Keratinocyte (primary cell): ENCODE measurements around the gene CTTN. TPM values are rescaled to one million over a fixed set of nuclear protein-coding genes. Genes with fewer than 3 reads are reported as not detected.

Source experiments
- DNase-seq: peaks from one replicate; pipeline ENCODE4 v3.0.0-alpha.2; 2011; ENCODE audit warnings: low read depth, missing footprints, low spot score
- FAIRE-seq: peaks from 2 replicates; lab custom pipeline; 2011; peaks lifted over from hg19 to GRCh38; lab: Jason Lieb, UNC
- H2AFZ ChIP-seq: 2 replicates; pipeline ENCODE4 v1.6.0; 2012; ENCODE audit warnings: low read length, control low read depth, inconsistent platforms; ENCODE audit not compliant: control insufficient read depth
- H3K27ac ChIP-seq: 2 replicates; pipeline ENCODE4 v1.5.1; 2011; ENCODE audit warnings: low read length; ENCODE audit not compliant: control insufficient read depth, insufficient read depth
- H3K27me3 ChIP-seq: 3 replicates; pipeline ENCODE4 v1.6.0; 2011; ENCODE audit warnings: low read length; ENCODE audit not compliant: control insufficient read depth, insufficient read depth; ENCODE audit errors: extremely low read depth
- H3K36me3 ChIP-seq, 2 experiments: 2 replicates in 1 of 2; 3 replicates in 1 of 2; pipeline ENCODE4 v1.5.1; 2011; ENCODE audit warnings: low read length in 2 of 2, mild to moderate bottlenecking in 1 of 2; ENCODE audit not compliant: control insufficient read depth in 2 of 2, insufficient read depth in 2 of 2; ENCODE audit errors: extremely low read depth in 1 of 2
- H3K4me1 ChIP-seq: 3 replicates; pipeline ENCODE4 v1.5.1; 2011; ENCODE audit warnings: low read length; ENCODE audit not compliant: control insufficient read depth, insufficient read depth; ENCODE audit errors: extremely low read depth
- H3K4me2 ChIP-seq: 3 replicates; pipeline ENCODE4 v1.6.0; 2011; ENCODE audit warnings: low read depth, low read length; ENCODE audit not compliant: control insufficient read depth, insufficient read depth; ENCODE audit errors: extremely low read depth
- H3K4me3 ChIP-seq, 3 experiments: fragments of 200-600 bp in 1 of 3; sonication (generic) in 1 of 3; 2 replicates in 2 of 3; 3 replicates in 1 of 3; pipeline ENCODE4 v1.5.1; 2011 to 2016; ENCODE audit warnings: low read length in 3 of 3, mild to moderate bottlenecking in 3 of 3, control low read depth in 2 of 3, inconsistent platforms in 1 of 3, low read depth in 1 of 3, mixed read lengths in 1 of 3, mixed run types in 1 of 3, moderate library complexity in 1 of 3; ENCODE audit not compliant: control insufficient read depth in 2 of 3, insufficient read depth in 2 of 3; ENCODE audit errors: extremely low read depth in 1 of 3
- H3K79me2 ChIP-seq: 2 replicates; pipeline ENCODE4 v1.6.0; 2012; ENCODE audit warnings: low read length; ENCODE audit not compliant: control insufficient read depth, insufficient read depth
- H3K9ac ChIP-seq: 3 replicates; pipeline ENCODE4 v1.6.0; 2011; ENCODE audit warnings: low read length; ENCODE audit not compliant: control insufficient read depth, insufficient read depth; ENCODE audit errors: extremely low read depth
- H3K9me1 ChIP-seq: 3 replicates; pipeline ENCODE4 v1.6.0; 2011; ENCODE audit warnings: low read length; ENCODE audit not compliant: control insufficient read depth, insufficient read depth; ENCODE audit errors: extremely low read depth
- H3K9me3 ChIP-seq: 2 replicates; pipeline ENCODE4 v1.5.1; 2012; ENCODE audit warnings: low read depth, low read length; ENCODE audit not compliant: control insufficient read depth
- H4K20me1 ChIP-seq: 3 replicates; pipeline ENCODE4 v1.6.0; 2011; ENCODE audit warnings: low read length; ENCODE audit not compliant: control insufficient read depth, insufficient read depth; ENCODE audit errors: extremely low read depth
- CTCF ChIP-seq, 3 experiments: IDR thresholded peaks in 1 of 3; conservative IDR thresholded peaks in 1 of 3; optimal IDR thresholded peaks in 1 of 3; 2 replicates in 2 of 3; 3 replicates in 1 of 3; pipeline versions ENCODE3 to v1.5.1; 2011; ENCODE audit warnings: low read length in 3 of 3, mild to moderate bottlenecking in 3 of 3, moderate library complexity in 2 of 3, control low read depth in 1 of 3, inconsistent platforms in 1 of 3; ENCODE audit not compliant: insufficient read depth in 2 of 3; ENCODE audit errors: extremely low read depth in 1 of 3
- EZH2 ChIP-seq: IDR thresholded peaks from one replicate; pipeline ENCODE4 v1.6.1; 2012; ENCODE audit warnings: inconsistent platforms, mild to moderate bottlenecking, low read length, moderate library complexity
- dilution Hi-C: fragments of 300-500 bp; cut with MboI; formaldehyde crosslinking; loops from one replicate; pipeline ENCODE4 v1.7.0; 2020; ENCODE audit warnings: low sequenced_read_pairs; ENCODE audit not compliant: extremely low pct_ligation_motif_present
- polyA plus RNA-seq, 5 experiments: library from polyadenylated mRNA; depleted of rRNA in 3 of 5; stranded (reverse) in 3 of 5; stranded (forward) in 1 of 5; unstranded in 1 of 5; fragments of >200 nt; gene quantifications; 1 replicate in 1 of 5; 2 replicates in 3 of 5; 3 replicates in 1 of 5; pipeline versions ENCODE4 v1.2.1 to v1.2.3, GENCODE V29; 2011 to 2012; ENCODE audit warnings: missing spikeins in 2 of 5, low read depth in 1 of 5, low replicate concordance in 1 of 5

Gene CTTN
- polyA plus RNA-seq, 1 donor (not counting 4 experiments of a cell fraction or from before 2014, with no cell fraction given) = 184 TPM

DNA sequence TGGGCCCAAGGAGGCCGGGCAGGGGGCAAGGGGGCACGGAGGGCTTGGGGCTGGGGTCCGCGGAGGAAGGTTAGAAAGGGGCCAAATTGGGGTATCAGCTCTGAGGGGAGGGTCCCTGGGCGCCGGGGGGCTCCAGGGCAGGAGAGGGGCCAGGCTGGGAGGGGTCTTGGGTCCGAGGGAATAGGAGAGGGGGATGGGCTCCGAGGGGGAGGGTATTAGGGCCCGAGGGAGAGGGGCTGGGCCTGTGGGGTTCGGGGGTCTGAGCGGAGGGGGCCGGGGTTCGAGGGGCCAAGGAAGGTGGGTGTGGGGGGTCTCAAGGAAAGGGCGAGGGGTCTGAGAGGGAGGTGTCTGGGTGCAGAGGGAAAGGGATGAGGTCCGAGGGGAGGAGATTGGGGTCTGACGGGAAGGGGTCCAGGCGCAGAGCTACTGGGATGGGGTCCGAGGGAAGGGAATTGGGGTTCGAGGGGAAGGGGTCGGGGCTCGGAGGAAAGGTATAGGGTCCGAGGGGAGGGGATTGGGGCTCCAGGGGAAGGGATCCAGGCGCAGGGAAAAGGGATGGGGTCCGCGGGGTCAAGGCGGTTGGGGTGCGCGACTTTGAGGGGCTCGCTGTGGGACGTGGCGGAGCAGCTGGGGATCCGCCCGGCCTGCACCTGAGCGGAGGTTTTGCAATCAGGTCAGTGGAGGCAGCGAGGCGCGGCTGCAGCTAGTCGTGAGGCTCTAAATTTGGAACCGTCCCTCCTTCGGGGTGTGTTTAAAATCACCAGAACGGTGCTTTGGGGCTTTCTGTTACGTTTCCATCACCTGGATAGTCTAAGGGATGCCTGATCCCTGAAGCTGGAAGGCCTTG lies 728 bp downstream of the CTTN start:
- DNase-seq (no peak), FAIRE-seq (peak; percentile 49)
- H3K9me1 ChIP-seq = peaks cover 16% of the 10 kb centered on the region
- no peaks in the 10 kb centered on the region for H3K9me3 ChIP-seq
- peak overlapping the region; percentile 98 for H3K27ac ChIP-seq
- H3K4me1 ChIP-seq = peaks cover 25% of the 10 kb centered on the region
- H3K9ac ChIP-seq = peak overlapping the region; percentile 97
- peak overlapping the region; percentile 60 to 97 (median 95) for H3K4me3 ChIP-seq
- H3K4me2 ChIP-seq = peak overlapping the region; percentile 94
- peaks cover 6 to 10% of the 10 kb centered on the region in 2 experiments for H3K36me3 ChIP-seq
- H2AFZ ChIP-seq = peak overlapping the region; percentile 66
- TF ChIP-seq EZH2 (no peak), CTCF (optimal IDR thresholded peaks at IDR 0.05 in 1 of 3, IDR thresholded peaks at IDR 0.05 in 1 of 3, conservative IDR thresholded peaks at IDR 0.05 in 1 of 3; ENCODE audit: extremely low read depth in 1 of 3, insufficient read depth in 2 of 3, low read length in 3 of 3) (no peak)
- dilution Hi-C loops = no loop called here
- H4K20me1 ChIP-seq = peaks cover 31% of the 10 kb centered on the region
- H3K79me2 ChIP-seq = peaks cover 82% of the 10 kb centered on the region
- H3K27me3 ChIP-seq = no peaks in the 10 kb centered on the region

DNA sequence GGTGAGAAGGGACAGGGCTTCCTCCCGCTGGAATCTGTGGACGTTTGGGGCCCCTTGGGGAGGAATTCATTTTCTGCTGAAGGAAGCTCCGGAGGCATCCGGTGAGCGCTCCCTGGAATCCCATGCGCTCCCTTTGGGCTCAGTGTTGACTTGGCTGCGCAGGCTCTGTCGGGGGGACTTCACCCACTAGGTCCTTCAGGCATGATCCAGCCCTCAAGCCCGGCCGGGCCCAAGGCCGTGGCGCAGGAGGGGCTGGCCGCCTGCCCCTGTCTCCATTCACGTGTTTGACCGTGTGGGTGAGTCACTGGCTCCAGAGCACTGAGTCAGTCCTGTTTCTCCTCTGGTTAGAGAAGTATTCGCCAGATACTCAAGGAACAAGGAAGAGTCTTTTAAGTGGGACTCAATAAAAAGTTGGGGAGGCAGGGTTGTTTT lies 1.4 kb downstream of the CTTN start:
- H3K4me3 ChIP-seq = peak overlapping the region; percentile 60 to 97 (median 95)
- no peaks in the 10 kb centered on the region for H3K9me3 ChIP-seq
- peak overlapping the region; percentile 98 for H3K27ac ChIP-seq
- peak overlapping the region; percentile 66 for H2AFZ ChIP-seq
- TF ChIP-seq EZH2 (no peak), CTCF (optimal IDR thresholded peaks at IDR 0.05 in 1 of 3, IDR thresholded peaks at IDR 0.05 in 1 of 3, conservative IDR thresholded peaks at IDR 0.05 in 1 of 3; ENCODE audit: extremely low read depth in 1 of 3, insufficient read depth in 2 of 3, low read length in 3 of 3) (no peak)
- peaks cover 16% of the 10 kb centered on the region for H3K9me1 ChIP-seq
- no peaks in the 10 kb centered on the region for H3K27me3 ChIP-seq
- H3K4me1 ChIP-seq = peaks cover 25% of the 10 kb centered on the region
- peaks cover 37% of the 10 kb centered on the region for H4K20me1 ChIP-seq
- peak overlapping the region; percentile 94 for H3K4me2 ChIP-seq
- H3K36me3 ChIP-seq = peaks cover 6 to 13% of the 10 kb centered on the region in 2 experiments
- dilution Hi-C loops = no loop called here
- peak overlapping the region; percentile 97 for H3K9ac ChIP-seq
- DNase-seq (peak; percentile 69), FAIRE-seq (peak; percentile 55)
- peaks cover 87% of the 10 kb centered on the region for H3K79me2 ChIP-seq
